GM21447 (cell line): ENCODE data around the gene MDM1.

Source experiments
- ATAC-seq: cut with Tn5 transposase; IDR thresholded peaks from one replicate; pipeline ENCODE4 v1.9.1; 2021; ENCODE audit not compliant: unreplicated experiment

MDM1 gene

DNA sequence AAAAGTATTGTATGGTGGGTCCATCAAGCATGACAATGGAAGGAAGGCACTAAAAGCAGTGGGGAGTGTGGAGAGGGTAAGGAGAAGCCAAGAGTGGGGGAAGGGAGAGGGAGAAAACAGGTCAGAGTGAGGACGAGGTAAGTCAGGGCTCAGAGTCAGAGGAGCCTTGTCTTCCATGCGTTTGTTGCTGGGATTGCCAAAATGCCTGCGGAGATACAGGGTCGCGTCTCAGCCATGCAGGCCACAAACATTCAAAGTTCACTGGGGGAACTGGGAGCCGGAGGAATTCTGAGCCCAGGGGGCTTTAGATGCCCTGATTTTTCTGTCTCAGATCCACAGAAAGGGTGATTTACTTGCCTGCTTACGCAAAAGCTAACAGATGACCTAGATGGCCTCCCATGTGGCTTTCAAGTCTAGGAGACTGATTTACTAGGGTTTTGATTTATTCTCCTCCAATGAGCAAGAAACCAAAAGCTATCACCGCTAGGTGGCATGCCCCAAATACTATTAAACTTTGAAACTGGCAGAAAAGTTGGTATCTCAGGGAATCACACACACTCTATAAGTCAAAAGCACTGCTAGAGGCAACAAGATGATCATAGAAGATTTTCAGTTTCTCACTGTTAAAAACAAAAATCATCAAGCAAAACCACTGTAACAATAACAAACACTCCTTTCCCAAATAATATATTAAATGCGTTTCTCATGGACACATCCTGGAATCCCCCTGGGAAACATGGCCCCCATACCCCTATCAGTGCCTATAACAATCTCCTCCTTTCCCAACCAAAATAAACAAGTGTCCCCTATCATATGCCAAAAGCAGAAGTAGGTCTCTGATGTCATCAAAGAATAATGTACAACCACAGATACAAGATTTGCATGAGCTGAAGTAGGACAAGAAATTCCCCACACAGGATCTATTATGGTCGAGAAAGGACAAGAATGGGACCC lies 26.6 kb upstream of the MDM1 start:
- peak; percentile 93 for ATAC-seq

- no peak for ATAC-seq
Measured at GRCh38 chr12:68356986-68357385, 24.8 kb upstream of the MDM1 start.

DNA sequence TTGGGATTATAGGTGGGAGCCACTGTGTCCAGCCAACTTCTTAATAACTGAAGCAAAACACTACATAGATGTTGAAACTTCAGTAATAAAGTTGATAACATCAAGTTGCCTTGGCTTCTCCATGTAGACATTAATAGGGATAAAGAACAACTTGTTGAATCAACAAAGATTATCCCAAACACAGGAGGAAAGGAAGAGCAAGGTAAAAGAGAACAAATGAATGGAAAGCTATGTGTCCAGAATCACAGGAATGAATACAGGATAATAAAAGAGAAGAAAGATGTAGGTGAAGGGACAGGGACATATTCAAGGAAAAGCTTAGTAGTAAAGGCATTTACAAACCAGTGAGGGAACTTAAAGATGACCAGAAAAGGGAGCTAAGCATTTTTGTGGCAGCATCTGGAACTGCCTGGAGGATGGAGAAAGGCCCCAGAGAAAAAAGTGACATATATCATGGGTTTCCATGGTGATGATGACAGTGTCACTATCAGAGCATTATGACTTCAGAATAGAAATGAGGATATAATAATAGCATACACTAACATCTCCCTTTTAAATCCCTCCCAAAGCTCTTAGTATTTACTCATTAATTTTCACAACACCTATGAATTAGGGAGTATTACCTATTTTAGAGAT lies 24.0 kb upstream of the MDM1 start:
- no peak for ATAC-seq

- no peak for ATAC-seq
Measured at GRCh38 chr12:68354977-68355541, 22.9 kb upstream of the MDM1 start.

- no peak for ATAC-seq
Measured at GRCh38 chr12:68352067-68352466, 19.9 kb upstream of the MDM1 start.

DNA sequence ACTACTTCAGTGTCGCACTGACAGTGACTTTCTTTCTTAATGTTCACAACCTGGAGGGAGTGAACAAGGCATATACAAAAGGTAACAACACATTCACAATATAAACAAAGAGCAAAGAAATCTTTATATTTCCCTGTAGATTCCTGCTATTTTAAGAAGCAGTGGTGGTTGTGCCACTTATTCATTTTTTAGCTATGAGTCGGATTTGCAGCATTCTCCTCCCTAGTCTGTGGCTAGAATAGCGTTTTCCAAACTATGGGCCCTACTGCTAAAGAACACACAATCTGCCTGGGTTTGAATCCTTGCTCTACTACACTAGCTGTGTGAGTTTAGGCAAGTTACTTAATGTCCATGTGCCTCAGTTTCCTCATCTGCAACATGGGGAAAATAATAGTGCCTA lies 18.6 kb upstream of the MDM1 start:
- no peak for ATAC-seq

DNA sequence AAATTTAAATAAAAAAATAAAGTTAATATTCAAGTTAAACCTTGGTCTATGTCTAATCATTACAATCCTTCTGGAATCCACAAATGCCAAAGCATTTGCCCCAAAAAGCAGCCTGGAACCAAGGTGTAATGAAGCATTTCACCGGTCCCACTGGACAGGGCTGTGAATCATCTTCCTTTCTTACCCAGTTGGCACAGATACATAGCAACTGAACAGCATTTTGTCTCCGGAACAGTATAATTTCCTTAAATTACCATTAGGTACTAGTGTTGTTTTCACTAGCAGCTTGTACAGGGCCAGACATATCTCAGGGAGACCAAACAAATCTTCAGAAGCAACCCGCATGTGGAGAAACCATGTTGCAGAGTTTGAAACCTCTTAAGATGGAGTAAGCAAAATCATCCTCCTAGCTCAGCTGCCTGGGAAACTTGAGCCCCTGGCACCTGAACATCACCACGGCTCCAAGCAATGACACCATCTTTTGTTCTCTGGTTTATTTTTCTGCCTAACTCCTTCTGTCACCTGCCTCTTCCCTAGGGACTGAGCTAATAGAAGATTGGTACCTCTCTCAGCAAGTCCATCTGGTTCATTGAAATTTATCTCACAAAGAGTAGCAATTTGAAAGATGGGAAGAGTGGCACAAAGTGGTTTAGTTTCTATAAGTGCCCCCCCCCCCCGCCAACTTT lies 17.9 kb upstream of the MDM1 start:
- no peak for ATAC-seq

GRCh38 chr12:68349220-68349621 lies 17.1 kb upstream of the MDM1 start:
- ATAC-seq, result no peak

DNA sequence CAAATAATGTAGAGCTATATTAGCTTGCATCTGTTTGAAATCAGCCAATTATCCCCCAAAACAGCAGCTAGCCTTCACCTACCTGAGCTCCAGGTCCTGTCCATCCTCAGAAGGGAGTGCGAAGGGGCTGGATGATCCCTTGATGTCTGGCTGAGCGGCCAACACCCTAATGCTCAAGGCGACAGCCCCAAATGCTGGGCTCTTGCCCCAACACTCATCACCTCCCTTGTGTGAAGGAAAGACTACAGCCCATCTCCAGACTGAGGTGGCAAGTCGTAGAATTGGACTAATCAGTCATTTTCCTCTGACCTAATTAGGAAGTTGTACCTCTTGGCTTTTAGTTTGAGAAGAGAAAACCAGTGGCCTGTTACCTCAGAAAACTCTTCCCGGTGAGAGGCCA lies 16.3 kb upstream of the MDM1 start:
- ATAC-seq, result no peak

GRCh38 chr12:68345763-68346162 lies 13.6 kb upstream of the MDM1 start:
- ATAC-seq, result no peak

DNA sequence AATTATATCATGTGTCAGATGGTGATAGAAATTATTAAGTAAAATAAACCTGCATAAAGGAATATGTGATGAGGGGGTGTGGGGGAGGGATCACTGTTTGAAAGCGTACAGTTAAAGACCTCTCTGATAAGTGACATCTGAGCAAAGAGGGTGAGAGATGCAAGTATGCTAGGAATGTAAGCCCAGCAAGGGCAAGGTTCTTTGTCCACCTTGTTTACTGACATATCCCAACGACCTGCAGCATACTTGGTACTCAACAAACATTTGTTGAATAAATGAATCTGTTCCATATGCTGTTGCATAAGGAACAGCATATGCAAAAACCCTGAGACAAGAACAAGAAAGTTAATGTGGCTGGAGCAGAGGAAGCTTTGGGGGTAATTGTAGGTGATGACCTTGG lies 12.0 kb upstream of the MDM1 start:
- ATAC-seq, result no peak

- ATAC-seq, result no peak
Measured at GRCh38 chr12:68342966-68343365, 10.8 kb upstream of the MDM1 start.

GRCh38 chr12:68341822-68342221 lies 9.7 kb upstream of the MDM1 start:
- ATAC-seq, result no peak

- ATAC-seq, result no peak
Measured at GRCh38 chr12:68340404-68341270, 8.5 kb upstream of the MDM1 start.

- ATAC-seq, result no peak
Measured at GRCh38 chr12:68336889-68337303, 4.7 kb upstream of the MDM1 start.

GRCh38 chr12:68335462-68335861 lies 3.3 kb upstream of the MDM1 start:
- ATAC-seq, result no peak

DNA sequence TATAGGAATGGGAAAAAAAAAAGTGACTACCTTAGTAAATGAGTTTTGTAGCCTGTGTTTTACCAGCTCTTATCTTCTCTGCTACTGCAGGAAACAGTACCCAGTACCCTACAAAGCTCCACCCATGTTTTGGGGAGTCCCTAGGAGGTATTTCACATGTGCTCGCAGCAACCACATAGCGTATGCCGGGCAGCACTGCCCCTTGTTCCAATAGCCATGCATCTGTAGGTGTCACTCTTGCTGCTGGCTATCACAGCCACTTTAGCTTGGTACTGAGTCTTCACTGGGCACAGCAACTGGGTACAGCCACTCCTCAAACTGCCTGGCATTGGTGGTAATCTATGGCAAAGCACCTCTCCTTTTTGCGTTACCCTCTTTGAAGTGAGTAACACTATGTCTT lies 2.0 kb upstream of the MDM1 start:
- no peak for ATAC-seq

DNA sequence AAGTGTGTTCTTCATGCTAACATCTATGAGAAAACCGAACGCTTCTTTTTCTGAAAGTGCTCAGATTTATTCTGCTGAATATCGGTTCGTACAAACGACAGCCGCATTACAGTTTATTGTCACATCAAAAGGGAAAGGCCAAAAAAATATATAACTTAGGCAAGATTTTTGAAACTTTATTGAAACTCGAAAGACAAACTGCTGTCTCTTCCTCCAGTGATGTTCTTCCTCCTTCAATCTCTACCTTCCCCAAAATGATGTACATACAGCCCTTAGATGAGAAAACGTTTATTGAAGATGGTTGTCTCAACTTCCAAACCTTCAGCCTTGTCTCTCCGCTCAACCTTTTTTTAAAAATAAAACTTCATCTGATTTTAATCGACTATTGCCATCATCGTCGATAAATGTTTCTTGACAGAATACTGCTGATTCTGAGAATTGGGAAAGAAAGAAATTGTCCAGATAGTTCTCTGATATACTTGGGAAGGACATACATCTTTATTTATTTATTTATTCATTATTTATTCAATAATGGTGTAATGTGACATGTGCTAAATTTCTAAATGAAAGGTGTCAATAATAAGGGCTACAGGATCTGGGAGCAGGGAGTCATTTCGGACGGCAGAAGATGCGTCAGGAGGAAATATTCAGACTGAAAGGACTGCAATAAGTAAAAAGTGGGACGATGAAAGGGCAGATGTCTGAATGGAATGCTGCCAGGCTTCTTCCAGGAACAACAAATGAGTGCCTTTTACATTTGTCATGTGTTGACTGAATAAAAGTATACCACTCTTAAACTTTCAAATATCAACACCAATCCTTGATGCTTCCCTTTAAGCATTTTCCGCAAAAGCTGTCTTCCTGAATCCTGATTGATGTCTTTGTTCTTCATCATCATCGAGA lies 817 bp upstream of the MDM1 start:
- ATAC-seq, result no peak

DNA sequence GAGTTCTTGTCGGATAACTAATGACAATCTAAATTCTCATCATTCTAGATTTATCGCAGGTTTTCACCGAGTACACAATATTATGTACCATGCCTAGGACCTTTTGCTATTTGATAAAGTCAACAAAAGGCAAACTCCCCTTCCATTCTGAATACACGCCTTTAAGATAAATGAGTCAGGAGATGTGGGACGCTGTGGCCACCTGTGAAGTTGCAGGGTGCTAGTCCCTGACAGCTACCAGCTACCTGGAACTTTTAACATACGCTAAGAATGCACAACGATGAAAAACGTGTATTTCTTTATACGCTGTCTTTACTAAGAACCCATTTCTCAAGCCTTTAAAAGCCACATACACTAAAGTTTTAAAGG lies 678 bp downstream of the MDM1 start:
- ATAC-seq, result no peak

DNA sequence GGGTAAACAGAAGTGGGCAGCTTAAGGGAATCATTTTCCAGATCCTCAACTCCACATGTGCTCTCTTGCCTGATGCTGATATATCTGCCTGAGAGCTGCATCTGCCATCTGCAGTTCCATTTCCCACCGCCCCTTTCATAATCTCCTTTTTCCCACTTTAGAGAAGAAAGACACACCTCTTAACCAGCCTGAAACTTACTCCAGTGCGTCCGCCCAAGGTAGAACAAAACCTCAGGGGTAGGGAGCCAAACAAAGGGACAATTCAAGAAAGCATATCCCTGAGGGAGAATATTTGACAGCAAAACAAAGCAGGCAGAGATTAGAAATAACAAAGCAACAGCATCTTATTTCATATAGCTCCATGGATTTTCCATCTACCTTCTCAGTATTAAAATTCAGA lies 4.3 kb downstream of the MDM1 start:
- ATAC-seq, result no peak
